T-helper 9 cell (primary cell): Measurements from ENCODE around the gene HS2ST1.
"Not testable (repeated sequence)": the region's sequence is repeated elsewhere in the genome, so short reads cannot be mapped to it uniquely, and the experiment has no call there.

Experiments used
- DNase-seq: peaks from one replicate; pipeline ENCODE4 v3.0.0-alpha.2; 2020

HS2ST1 gene

DNA sequence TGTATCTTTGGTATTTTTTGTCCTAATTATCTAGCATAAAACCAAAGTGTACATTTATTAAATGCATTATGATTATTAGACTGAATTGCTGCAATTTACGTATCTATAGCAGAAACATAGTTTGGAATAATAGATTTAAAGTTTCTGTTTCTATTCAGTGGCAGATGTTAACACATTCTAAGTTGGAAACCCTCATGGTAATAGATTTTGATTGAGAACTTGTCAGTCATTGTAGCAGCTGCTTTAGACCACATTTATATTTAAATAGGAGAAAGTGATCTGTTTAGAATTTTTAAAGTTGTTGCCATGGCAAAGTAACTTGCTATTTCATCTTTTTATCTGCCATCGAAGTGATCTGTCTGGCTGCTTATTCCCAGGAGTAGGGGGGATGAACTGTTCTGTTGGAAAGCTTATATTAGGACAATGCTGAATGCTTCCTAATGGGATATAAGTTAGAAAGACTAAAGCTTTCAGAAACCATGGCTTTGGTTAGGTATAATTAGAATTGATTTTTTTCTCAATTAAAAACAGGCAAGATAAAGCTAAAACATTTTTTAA is 61.6 kb downstream of the HS2ST1 start:
- DNase-seq: no peak

DNA sequence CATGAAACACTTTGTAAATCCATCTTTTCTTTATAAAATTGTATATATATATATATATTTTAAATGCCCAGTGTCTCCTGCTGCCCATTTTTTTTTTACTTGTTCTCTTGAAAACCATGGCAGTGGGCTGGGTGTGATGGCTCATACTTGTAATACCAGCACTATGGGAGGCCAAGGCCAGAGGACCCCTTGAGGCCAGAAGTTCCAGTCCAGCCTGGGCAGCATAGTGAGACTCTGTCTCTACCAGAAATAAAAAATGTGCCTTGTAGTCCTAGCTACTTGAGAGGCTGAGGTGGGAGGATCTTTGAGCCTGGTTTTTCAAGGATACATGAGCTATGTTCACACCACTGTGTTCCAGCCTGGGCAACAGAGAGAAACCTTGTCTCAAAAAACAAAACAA is 62.2 kb downstream of the HS2ST1 start:
- no peak for DNase-seq

- DNase-seq: no peak
These were observed 67.2 kb downstream of the HS2ST1 start for GRCh38 chr1:86981482-86982213.

- DNase-seq: not testable (repeated sequence)
These were observed 69.2 kb downstream of the HS2ST1 start for GRCh38 chr1:86983677-86984076.

GRCh38 chr1:86987446-86987845 is 73.0 kb downstream of the HS2ST1 start:
- DNase-seq: no peak

DNA sequence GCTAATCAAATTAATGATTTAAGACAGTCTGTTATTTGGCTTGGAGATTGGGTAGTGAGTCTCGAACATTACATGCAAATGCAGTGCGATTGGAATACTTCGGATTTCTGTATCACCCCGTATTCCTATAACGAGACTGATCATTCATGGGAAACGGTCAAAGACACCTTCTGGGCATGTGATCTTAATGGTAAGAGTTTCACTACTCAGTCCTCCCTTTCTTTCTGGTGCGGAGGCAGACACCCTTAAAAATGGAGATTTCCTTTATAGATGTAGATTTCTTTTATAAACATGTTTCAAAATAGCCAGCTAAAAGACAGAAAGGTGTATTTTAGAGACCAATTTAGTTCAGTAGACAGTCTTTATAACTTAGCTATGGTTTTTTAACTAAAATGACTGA is 74.4 kb downstream of the HS2ST1 start:
- no peak for DNase-seq

DNA sequence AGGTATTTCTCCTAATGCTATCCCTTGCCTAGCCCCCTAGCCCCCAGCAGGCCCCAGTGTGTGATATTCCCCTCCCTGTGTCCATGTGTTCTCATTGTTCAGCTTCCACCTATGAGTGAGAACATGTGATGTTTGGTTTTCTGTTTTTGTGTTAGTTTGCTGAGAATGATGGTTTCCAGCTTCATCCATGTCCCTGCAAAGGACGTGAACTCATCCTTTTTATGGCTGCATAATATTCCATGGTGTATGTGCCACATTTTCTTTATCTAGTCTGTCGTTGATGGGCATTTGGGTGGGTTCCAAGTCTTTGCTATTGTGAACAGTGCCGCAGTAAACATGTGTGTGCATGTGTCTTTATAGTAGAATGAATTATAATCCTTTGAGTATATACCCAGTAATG is 75.3 kb downstream of the HS2ST1 start:
- not testable (repeated sequence) for DNase-seq

GRCh38 chr1:86990826-86991225 is 76.4 kb downstream of the HS2ST1 start:
- DNase-seq: no peak

- no peak for DNase-seq
These were observed 77.2 kb downstream of the HS2ST1 start for GRCh38 chr1:86991549-86992186.

DNA sequence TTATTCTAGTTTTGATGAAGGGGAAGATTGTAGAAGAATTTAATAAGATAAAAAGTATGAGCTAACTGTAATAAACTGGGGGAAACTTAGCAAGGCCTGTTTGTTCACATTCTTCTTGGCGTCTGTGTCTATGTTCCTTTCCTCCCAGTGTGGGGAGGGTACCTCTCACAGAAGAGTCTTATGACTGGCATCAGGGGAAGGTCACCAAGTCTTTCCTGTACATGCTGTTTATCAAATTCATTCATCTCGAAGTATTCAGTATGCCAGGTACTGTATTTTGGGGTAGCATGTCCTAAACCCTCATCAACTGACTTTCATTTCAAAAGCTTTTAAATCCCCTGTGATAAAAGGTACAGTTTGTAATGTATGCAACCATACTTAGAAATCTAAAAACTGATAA is 78.4 kb downstream of the HS2ST1 start:
- DNase-seq: no peak

DNA sequence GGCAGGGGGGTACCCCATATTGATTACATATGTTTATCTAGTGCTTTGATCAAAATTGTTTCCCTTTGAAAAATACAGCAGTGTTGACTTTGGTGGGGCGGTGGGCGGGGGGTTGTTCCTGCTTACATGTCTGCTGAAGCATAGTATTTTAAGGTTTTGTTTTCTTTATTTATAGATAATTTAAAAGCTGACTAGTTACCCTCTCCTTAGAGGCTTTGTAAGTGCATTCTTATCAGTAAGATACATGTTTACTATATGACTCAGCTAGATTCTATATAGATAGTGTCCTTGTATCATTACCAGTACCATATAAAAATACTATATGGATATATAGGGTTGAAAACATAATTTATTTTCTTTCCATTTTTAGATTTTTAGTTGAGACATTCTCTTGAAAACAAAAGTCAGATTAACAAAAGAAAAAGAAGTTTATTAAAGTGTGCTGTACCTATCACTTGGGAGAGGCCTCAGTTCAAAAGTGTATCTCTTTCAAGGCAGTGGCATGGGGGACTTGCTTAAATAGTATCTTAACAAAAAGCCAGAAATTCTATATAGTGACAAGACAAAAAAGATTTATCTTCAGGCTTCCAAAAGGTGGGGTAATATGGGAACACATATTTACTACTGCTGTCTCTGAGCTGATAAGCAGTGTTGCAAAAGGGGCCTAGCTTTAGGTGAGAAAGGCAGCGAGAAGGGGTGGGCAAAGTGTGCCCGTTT is 79.0 kb downstream of the HS2ST1 start:
- no peak for DNase-seq

GRCh38 chr1:86994061-86994460 is 79.6 kb downstream of the HS2ST1 start:
- no peak for DNase-seq

DNA sequence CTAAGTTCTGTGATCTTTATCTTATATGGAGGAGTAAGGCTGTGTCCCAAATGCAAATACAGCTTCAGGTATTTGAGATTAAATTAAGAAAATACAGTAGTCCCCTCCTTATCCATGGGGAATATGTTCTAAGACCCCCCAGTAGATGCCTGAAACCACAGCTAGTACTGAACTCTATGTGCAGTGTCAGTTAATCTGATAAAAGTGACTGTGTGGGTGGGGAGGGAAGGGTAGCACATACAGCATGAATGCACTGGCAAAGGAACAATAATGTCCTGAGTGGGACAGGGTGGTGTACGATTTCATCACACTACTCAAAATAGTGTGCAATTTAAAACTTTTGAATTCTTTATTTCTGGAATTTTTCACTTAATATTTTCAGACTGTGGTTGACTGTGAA is 83.1 kb downstream of the HS2ST1 start:
- DNase-seq: no peak

DNA sequence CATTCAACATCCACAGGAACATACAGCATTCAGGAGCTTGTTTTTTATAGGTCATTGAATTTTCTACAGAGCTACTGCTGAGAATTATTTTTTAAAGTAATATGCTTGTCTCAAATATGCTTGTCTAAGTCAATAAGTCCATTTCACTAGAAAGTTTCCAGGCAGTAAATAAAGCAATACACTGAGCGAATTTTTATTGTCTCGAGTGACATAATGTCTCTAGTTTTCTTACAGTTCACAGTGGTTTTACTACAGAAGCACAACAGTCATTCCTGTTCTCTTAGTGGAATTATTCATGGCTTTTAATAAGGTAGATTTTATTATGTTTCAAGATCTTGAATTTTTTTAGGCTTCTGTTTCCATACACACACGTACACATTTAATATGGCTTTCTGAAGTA is 83.8 kb downstream of the HS2ST1 start:
- DNase-seq: no peak

- no peak for DNase-seq
These were observed 84.3 kb downstream of the HS2ST1 start for GRCh38 chr1:86998727-86999126.

DNA sequence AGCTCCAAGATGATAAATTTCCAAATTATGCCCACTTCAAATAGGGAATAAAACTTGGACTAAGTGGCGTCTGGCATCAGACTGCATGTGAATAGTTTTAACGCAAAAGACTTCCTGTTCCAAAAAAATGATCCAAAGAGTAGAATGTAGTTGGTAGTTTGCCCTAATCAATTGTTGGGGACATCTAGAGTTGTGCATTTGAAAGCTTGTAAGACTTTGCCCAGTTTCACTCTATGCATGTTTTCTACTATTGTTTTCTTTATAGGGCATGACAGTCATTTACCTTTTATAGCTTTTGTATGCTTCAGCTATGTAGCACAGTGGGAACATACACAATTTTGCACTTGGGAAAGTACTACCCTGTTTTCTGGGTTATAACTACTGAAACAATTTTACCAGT is 86.0 kb downstream of the HS2ST1 start:
- DNase-seq: no peak

GRCh38 chr1:87004857-87005256 is 90.4 kb downstream of the HS2ST1 start:
- no peak for DNase-seq

- DNase-seq: no peak
These were observed 92.9 kb downstream of the HS2ST1 start for GRCh38 chr1:87007323-87007722.

GRCh38 chr1:87013385-87013784 is 99.0 kb downstream of the HS2ST1 start:
- not testable (repeated sequence) for DNase-seq

DNA sequence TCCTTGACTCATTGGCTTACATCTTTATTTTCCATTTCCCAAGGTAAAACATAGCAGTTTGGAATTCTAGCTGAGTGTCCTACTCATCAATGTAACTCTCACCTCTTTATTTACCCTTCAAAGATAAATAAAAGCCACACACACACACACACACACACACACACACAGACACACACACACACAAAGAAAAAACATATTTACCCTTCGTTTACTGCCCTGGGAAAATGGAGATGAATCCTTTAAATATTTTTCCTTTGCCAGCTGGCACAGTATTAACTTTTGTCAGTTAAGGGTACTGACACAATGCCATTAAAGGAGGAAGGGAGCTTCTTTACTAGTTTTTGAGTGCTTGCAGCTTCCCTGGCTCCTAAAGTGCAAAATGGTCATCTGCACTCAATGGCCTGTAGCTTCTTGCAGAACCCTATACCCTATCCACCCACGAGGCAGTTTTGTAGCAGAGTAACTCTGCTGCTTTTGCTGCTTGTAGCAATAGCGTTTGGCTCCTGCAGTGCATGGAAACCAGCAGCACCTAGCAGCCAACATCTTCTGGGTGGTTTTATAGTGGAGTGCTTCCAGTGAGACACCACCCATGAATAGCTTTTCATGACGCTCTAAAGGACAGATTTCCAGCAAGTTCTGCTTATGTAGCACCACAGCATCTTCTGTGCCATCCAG is 103.7 kb downstream of the HS2ST1 start:
- DNase-seq: no peak

GRCh38 chr1:87023326-87023725 is 108.9 kb downstream of the HS2ST1 start:
- DNase-seq: no peak

- no peak for DNase-seq
These were observed 110.6 kb downstream of the HS2ST1 start for GRCh38 chr1:87024936-87025540.

- DNase-seq: not testable (repeated sequence)
These were observed 113.1 kb downstream of the HS2ST1 start for GRCh38 chr1:87027561-87027960.
